ENCODE measurements around the gene EMC10.
A peak's percentile ranks its signal among the peaks of the same experiment; 100 is the strongest.

The EMC10 gene

GRCh38 chr19:50505856-50506611 is 29.7 kb downstream of the EMC10 start:
- Histone ChIP-seq H3K4me3 (ENCODE audit: low read depth in 1 of 2, low read length in 2 of 2) (no peak overlapping the region), H3K27me3 (ENCODE audit: low read depth, low read length) (no peaks in the 10 kb centered on the region), H3K4me1 (ENCODE audit: control insufficient read depth in 1 of 2, insufficient read depth in 2 of 2, low read length in 2 of 2) (peaks cover 4 to 10% of the 10 kb centered on the region in 2 donors), H3K9me3 (ENCODE audit: control insufficient read depth in 1 of 2, low read length in 2 of 2) (no peaks in the 10 kb centered on the region), H3K27ac (ENCODE audit: low read length) (no peak overlapping the region), H3K36me3 (ENCODE audit: control insufficient read depth in 1 of 2, insufficient read depth in 2 of 2, low read length in 2 of 2) (peaks cover 0 to 7% of the 10 kb centered on the region in 2 donors)

GRCh38 chr19:50506700-50507099 is 30.4 kb downstream of the EMC10 start:
- Histone ChIP-seq H3K27me3 (ENCODE audit: low read depth, low read length) (no peaks in the 10 kb centered on the region), H3K9me3 (ENCODE audit: control insufficient read depth in 1 of 2, low read length in 2 of 2) (no peaks in the 10 kb centered on the region), H3K36me3 (ENCODE audit: control insufficient read depth in 1 of 2, insufficient read depth in 2 of 2, low read length in 2 of 2) (peaks cover 0 to 7% of the 10 kb centered on the region in 2 donors), H3K27ac (ENCODE audit: low read length) (no peak overlapping the region), H3K4me1 (ENCODE audit: control insufficient read depth in 1 of 2, insufficient read depth in 2 of 2, low read length in 2 of 2) (peaks cover 4 to 10% of the 10 kb centered on the region in 2 donors), H3K4me3 (ENCODE audit: low read depth in 1 of 2, low read length in 2 of 2) (no peak overlapping the region)

- Histone ChIP-seq H3K9me3 (ENCODE audit: control insufficient read depth in 1 of 2, low read length in 2 of 2) (no peaks in the 10 kb centered on the region), H3K27ac (ENCODE audit: low read length) (no peak overlapping the region), H3K27me3 (ENCODE audit: low read depth, low read length) (no peaks in the 10 kb centered on the region)
These were observed 31.1 kb downstream of the EMC10 start for GRCh38 chr19:50507376-50507775.

GRCh38 chr19:50508843-50509190 is 32.5 kb downstream of the EMC10 start:
- Histone ChIP-seq H3K4me1 (ENCODE audit: control insufficient read depth in 1 of 2, insufficient read depth in 2 of 2, low read length in 2 of 2) (peaks cover 4 to 14% of the 10 kb centered on the region in 2 donors), H3K36me3 (ENCODE audit: control insufficient read depth in 1 of 2, insufficient read depth in 2 of 2, low read length in 2 of 2) (peaks cover 0 to 7% of the 10 kb centered on the region in 2 donors), H3K4me3 (ENCODE audit: low read depth in 1 of 2, low read length in 2 of 2) (no peak overlapping the region), H3K27ac (ENCODE audit: low read length) (no peak overlapping the region), H3K9me3 (ENCODE audit: control insufficient read depth in 1 of 2, low read length in 2 of 2) (no peaks in the 10 kb centered on the region), H3K27me3 (ENCODE audit: low read depth, low read length) (no peaks in the 10 kb centered on the region)

More at GRCh38 chr19:50507376-50507775, 31.1 kb downstream of the EMC10 start:
- H3K4me1 ChIP-seq (ENCODE audit: control insufficient read depth in 1 of 2, insufficient read depth in 2 of 2, low read length in 2 of 2), result peaks cover 4 to 14% of the 10 kb centered on the region in 2 donors
- H3K36me3 ChIP-seq (ENCODE audit: control insufficient read depth in 1 of 2, insufficient read depth in 2 of 2, low read length in 2 of 2), result peaks cover 0 to 7% of the 10 kb centered on the region in 2 donors
- no peak overlapping the region for H3K4me3 ChIP-seq (ENCODE audit: low read depth in 1 of 2, low read length in 2 of 2)

GRCh38 chr19:50509366-50509765 is 33.1 kb downstream of the EMC10 start:
- Histone ChIP-seq H3K27me3 (ENCODE audit: low read depth, low read length) (no peaks in the 10 kb centered on the region), H3K4me3 (ENCODE audit: low read depth in 1 of 2, low read length in 2 of 2) (no peak overlapping the region), H3K36me3 (ENCODE audit: control insufficient read depth in 1 of 2, insufficient read depth in 2 of 2, low read length in 2 of 2) (peaks cover 0 to 7% of the 10 kb centered on the region in 2 donors), H3K4me1 (ENCODE audit: control insufficient read depth in 1 of 2, insufficient read depth in 2 of 2, low read length in 2 of 2) (peaks cover 4 to 14% of the 10 kb centered on the region in 2 donors), H3K9me3 (ENCODE audit: control insufficient read depth in 1 of 2, low read length in 2 of 2) (no peaks in the 10 kb centered on the region), H3K27ac (ENCODE audit: low read length) (no peak overlapping the region)

- H3K36me3 ChIP-seq (ENCODE audit: control insufficient read depth in 1 of 2, insufficient read depth in 2 of 2, low read length in 2 of 2), result peaks cover 0 to 7% of the 10 kb centered on the region in 2 donors
- peak overlapping the region; percentile 85 to 89 for H3K4me3 ChIP-seq (ENCODE audit: low read depth in 1 of 2, low read length in 2 of 2)
- peaks cover 4 to 14% of the 10 kb centered on the region in 2 donors for H3K4me1 ChIP-seq (ENCODE audit: control insufficient read depth in 1 of 2, insufficient read depth in 2 of 2, low read length in 2 of 2)
- H3K27me3 ChIP-seq (ENCODE audit: low read depth, low read length), result no peaks in the 10 kb centered on the region
- H3K27ac ChIP-seq (ENCODE audit: low read length), result peak overlapping the region; percentile 72
- H3K9me3 ChIP-seq (ENCODE audit: control insufficient read depth in 1 of 2, low read length in 2 of 2), result no peaks in the 10 kb centered on the region
These were observed 33.9 kb downstream of the EMC10 start for GRCh38 chr19:50510121-50510670.

- H3K27ac ChIP-seq (ENCODE audit: low read length), result peak overlapping the region; percentile 72
- H3K27me3 ChIP-seq (ENCODE audit: low read depth, low read length), result no peaks in the 10 kb centered on the region
- no peaks in the 10 kb centered on the region for H3K9me3 ChIP-seq (ENCODE audit: control insufficient read depth in 1 of 2, low read length in 2 of 2)
- peaks cover 4 to 14% of the 10 kb centered on the region in 2 donors for H3K4me1 ChIP-seq (ENCODE audit: control insufficient read depth in 1 of 2, insufficient read depth in 2 of 2, low read length in 2 of 2)
- peaks cover 0 to 3% of the 10 kb centered on the region in 2 donors for H3K36me3 ChIP-seq (ENCODE audit: control insufficient read depth in 1 of 2, insufficient read depth in 2 of 2, low read length in 2 of 2)
- peak overlapping the region; percentile 85 to 89 for H3K4me3 ChIP-seq (ENCODE audit: low read depth in 1 of 2, low read length in 2 of 2)
These were observed 34.4 kb downstream of the EMC10 start for GRCh38 chr19:50510700-50511068.

- peaks cover 4 to 14% of the 10 kb centered on the region in 2 donors for H3K4me1 ChIP-seq (ENCODE audit: control insufficient read depth in 1 of 2, insufficient read depth in 2 of 2, low read length in 2 of 2)
- no peaks in the 10 kb centered on the region for H3K27me3 ChIP-seq (ENCODE audit: low read depth, low read length)
- peak within 1 kb of the TSS; percentile 85 to 89 for H3K4me3 ChIP-seq (ENCODE audit: low read depth in 1 of 2, low read length in 2 of 2)
- no peaks in the 10 kb centered on the region for H3K9me3 ChIP-seq (ENCODE audit: control insufficient read depth in 1 of 2, low read length in 2 of 2)
- H3K36me3 ChIP-seq (ENCODE audit: control insufficient read depth in 1 of 2, insufficient read depth in 2 of 2, low read length in 2 of 2), result no peaks in the 10 kb centered on the region
- peak within 1 kb of the TSS; percentile 72 for H3K27ac ChIP-seq (ENCODE audit: low read length)
These were observed 34.9 kb downstream of the EMC10 start, which contains the start of gene JOSD2 for GRCh38 chr19:50511069-50511822. Gene JOSD2 (minus strand): TSS chr19:50511191. CDS start chr19:50510431, 760 bp downstream.

GRCh38 chr19:50512112-50512998 is 36.0 kb downstream of the EMC10 start:
- Histone ChIP-seq H3K27me3 (ENCODE audit: low read depth, low read length) (no peaks in the 10 kb centered on the region), H3K36me3 (ENCODE audit: control insufficient read depth in 1 of 2, insufficient read depth in 2 of 2, low read length in 2 of 2) (no peaks in the 10 kb centered on the region), H3K4me3 (ENCODE audit: low read depth in 1 of 2, low read length in 2 of 2) (peak overlapping the region in 1 of 2 donors; percentile 85), H3K9me3 (ENCODE audit: control insufficient read depth in 1 of 2, low read length in 2 of 2) (no peaks in the 10 kb centered on the region), H3K4me1 (ENCODE audit: control insufficient read depth in 1 of 2, insufficient read depth in 2 of 2, low read length in 2 of 2) (peaks cover 4 to 14% of the 10 kb centered on the region in 2 donors), H3K27ac (ENCODE audit: low read length) (no peak overlapping the region)

GRCh38 chr19:50512999-50513745 is 36.9 kb downstream of the EMC10 start:
- Histone ChIP-seq H3K36me3 (ENCODE audit: control insufficient read depth in 1 of 2, insufficient read depth in 2 of 2, low read length in 2 of 2) (no peaks in the 10 kb centered on the region), H3K4me1 (ENCODE audit: control insufficient read depth in 1 of 2, insufficient read depth in 2 of 2, low read length in 2 of 2) (peaks cover 4 to 14% of the 10 kb centered on the region in 2 donors), H3K4me3 (ENCODE audit: low read depth in 1 of 2, low read length in 2 of 2) (no peak overlapping the region), H3K27me3 (ENCODE audit: low read depth, low read length) (no peaks in the 10 kb centered on the region), H3K27ac (ENCODE audit: low read length) (no peak overlapping the region), H3K9me3 (ENCODE audit: control insufficient read depth in 1 of 2, low read length in 2 of 2) (no peaks in the 10 kb centered on the region)
